Cardiac fibroblast (primary cell): Measurements from ENCODE around the gene PACRG.

Experiments
- DNase-seq, 2 donors: peaks; one replicate each; pipeline versions ENCODE4 v3.0.0 to v3.0.0-alpha.2; 2010; ENCODE audit warnings: low read depth in 2 of 2
- H3K4me3 ChIP-seq, 2 donors: replicated peaks in 1 of 2; 1 replicate in 1 of 2; 2 replicates in 1 of 2; pipeline ENCODE4 v1.5.1; 2011; ENCODE audit warnings: low read depth in 2 of 2, low read length in 2 of 2, mild to moderate bottlenecking in 2 of 2, moderate library complexity in 1 of 2
- TF ChIP-seq, protein P1 (sequence below): IDR thresholded peaks from one replicate; pipeline ENCODE4 v1.5.1; 2011; ENCODE audit warnings: low read depth, mild to moderate bottlenecking, low read length, inconsistent platforms

Gene PACRG

DNA sequence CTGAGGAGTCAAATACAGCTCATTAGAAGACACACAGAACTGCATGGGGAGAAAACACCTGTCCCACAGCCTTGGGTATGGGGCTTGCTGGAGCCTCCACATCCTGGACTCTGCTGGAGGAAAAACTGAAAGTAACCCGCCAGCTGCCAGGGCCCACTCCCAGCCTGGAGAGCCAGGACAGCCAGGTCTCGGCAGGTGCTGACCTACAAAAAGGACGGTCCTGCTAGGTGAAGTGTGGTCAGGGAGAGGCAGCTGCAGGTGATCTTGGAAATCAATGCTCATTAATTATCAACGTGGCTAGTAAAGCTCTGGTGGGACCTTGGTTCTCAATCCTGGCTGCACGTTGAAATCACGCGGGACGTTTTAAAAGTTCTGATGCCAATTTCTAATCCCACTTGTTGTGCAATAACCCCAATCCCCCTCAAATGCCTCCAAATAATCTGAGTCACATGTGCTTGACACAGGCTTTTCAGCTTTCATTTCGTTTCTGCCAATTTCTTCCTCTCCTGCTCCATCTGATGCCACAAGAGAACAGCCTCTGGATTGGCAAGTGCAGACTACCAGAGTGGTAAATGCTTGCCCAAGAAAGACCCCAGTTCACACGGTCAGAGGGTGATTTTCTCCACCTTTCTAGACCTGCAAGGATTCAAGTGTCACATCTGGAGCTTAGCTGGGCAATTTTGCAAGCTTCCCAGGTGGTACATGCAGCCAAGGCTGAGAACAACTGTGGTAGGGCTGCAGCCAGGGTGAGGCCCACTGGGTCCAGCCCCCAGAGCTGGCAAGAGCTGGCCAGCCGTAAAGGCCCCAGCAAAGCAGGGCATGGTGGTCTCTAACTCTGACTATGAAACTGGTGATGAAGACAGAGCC is 434.5 kb downstream of the PACRG start:
- TF ChIP-seq, protein P1, sequence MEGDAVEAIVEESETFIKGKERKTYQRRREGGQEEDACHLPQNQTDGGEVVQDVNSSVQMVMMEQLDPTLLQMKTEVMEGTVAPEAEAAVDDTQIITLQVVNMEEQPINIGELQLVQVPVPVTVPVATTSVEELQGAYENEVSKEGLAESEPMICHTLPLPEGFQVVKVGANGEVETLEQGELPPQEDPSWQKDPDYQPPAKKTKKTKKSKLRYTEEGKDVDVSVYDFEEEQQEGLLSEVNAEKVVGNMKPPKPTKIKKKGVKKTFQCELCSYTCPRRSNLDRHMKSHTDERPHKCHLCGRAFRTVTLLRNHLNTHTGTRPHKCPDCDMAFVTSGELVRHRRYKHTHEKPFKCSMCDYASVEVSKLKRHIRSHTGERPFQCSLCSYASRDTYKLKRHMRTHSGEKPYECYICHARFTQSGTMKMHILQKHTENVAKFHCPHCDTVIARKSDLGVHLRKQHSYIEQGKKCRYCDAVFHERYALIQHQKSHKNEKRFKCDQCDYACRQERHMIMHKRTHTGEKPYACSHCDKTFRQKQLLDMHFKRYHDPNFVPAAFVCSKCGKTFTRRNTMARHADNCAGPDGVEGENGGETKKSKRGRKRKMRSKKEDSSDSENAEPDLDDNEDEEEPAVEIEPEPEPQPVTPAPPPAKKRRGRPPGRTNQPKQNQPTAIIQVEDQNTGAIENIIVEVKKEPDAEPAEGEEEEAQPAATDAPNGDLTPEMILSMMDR = no peak
- no peak overlapping the region for H3K4me3 ChIP-seq
- DNase-seq = no peak

DNA sequence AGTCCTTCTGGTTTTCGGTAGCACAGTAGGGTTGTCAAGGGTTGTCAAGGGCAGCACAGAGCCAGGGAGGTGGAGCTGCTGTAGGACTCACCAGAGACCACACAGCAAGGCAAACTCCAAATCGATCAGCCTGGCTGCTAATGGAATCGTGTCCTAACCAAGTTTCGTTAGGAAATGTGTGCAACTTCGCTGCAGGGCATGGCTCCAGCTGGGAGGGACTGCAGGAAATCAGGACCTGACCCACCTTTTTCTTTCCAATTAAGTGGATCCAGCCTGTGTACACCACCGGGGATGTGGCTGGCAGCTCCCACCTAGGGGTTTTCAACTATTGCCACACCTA is 435.1 kb downstream of the PACRG start:
- no peak for DNase-seq
- no peak overlapping the region for H3K4me3 ChIP-seq
- TF ChIP-seq, protein P1 = no peak

DNA sequence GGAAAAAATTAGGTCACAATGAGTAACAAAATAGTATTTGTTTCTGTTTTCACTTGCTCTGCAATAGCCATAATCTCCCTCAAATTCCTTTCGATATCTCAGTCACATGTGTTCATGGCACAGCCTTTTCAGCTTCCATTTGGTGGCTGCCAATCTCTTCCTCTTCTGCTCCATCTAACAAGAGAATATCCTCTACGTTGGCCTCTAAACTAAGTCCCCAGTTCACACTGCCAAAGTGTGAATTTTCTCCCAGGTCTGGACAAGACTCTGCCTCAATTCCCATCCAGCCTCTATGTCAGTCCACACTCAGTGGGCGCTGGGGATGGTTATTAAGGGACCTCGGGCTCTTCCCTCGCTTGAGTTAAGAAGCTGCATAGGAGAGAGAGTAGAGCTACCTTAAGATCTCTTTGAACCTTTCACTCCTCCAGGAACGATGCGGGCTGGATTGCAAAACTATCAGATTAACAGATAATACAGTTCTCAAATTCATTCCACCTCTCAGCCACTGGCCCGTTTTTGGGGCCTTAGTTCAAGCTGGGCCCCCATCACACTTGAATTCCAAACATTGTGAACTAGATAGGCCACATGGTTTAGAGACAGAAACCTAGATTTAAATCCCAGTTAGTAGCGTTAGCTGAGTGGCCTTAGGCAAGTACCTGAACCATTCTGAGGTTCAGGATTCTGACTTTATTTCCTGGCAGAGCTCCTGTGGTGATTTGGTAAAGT is 436.6 kb downstream of the PACRG start:
- H3K4me3 ChIP-seq = no peak overlapping the region
- TF ChIP-seq, protein P1 = no peak
- no peak for DNase-seq

DNA sequence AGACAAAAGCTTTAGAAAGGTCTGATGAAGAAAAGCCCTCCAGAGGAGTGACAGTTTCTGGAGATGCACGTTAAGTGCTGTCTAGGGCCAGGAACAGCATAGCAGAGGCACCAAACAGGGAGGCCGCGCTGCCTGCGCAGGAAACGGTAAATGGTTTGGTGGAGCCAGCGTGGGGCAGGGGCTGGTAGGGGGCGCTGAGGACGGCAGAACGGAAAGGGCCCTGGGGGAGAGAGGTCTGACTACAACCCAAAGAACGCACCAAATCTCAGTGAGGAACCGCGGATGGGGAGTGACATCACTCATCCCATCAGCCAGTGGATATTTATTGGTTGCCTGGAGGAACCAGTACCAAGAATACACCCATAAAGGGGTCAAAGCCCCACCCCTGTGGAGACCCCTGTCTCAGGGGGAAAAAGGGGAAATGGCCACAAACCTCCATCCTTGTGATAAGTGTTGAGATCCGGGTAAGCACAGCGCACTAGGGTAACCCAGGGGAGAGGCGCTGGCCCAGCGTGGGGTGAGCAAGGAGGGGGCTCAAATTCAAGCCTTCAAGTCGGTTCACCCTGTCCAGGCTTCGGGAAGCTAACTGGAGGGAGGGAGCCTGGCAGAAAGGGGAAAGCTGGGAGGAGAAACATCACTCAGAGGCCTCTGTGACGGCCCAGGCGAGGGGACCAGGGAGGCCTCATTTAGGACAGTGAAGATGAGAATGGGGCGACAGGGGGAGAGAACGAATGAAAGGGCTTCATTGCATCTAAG is 437.6 kb downstream of the PACRG start:
- DNase-seq = no peak

GRCh38 chr6:163165922-163166321 is 438.1 kb downstream of the PACRG start:
- DNase-seq = no peak
- TF ChIP-seq, protein P1 = no peak
- no peak overlapping the region for H3K4me3 ChIP-seq

More for the DNA sequence above, 437.6 kb downstream of the PACRG start:
- no peak overlapping the region for H3K4me3 ChIP-seq
- TF ChIP-seq, protein P1 = no peak

- TF ChIP-seq, protein P1 = no peak
- no peak overlapping the region for H3K4me3 ChIP-seq
- no peak for DNase-seq
Observed at GRCh38 chr6:163166507-163166906, 438.7 kb downstream of the PACRG start.
